ENCODE results near the gene PTGR3. TPM values are rescaled to one million over a fixed set of nuclear protein-coding genes. Genes with fewer than 3 reads are reported as not detected.

The PTGR3 gene
- total RNA-seq, 1 experiment from 2014 or later: 8.2 TPM

- intact Hi-C loops (cut with micrococcal nuclease): no loop called here
- POLR2A ChIA-PET (ENCODE audit: unreplicated experiment): no interaction called here
- Histone ChIP-seq H3K9me3 (ENCODE audit: low read length) (no peaks in the 10 kb centered on the region), H3K9ac (ENCODE audit: low read length) (no peak overlapping the region), H4K20me1 (ENCODE audit: low read length) (no peaks in the 10 kb centered on the region), H3K27me3 (ENCODE audit: low read length) (no peaks in the 10 kb centered on the region), H3F3A (ENCODE audit: low read length, unreplicated experiment) (no peaks in the 10 kb centered on the region), H3K36me3 (ENCODE audit: low read depth, low read length) (no peaks in the 10 kb centered on the region), H2AFZ (ENCODE audit: low read length) (no peak overlapping the region), H3K4me1 (ENCODE audit: insufficient read depth, low read length) (no peaks in the 10 kb centered on the region), H3K4me2 (ENCODE audit: low read length) (no peak overlapping the region), H3K79me2 (ENCODE audit: low read length) (peaks cover 33% of the 10 kb centered on the region), H3K9me2 (replicated peaks; ENCODE audit: low read length) (no peaks in the 10 kb centered on the region), H3K27ac (ENCODE audit: low read length) (no peak overlapping the region), H3K4me3 (ENCODE audit: low read length) (no peak overlapping the region)
- no TSS peak for BruUV-seq (replicated peaks)
- CTCF ChIA-PET: no interaction called here
- no peak for DNase-seq
- no peak for ATAC-seq
- no peak for TF ChIP-seq EZH2phosphoT487 (IDR thresholded peaks at IDR 0.05; ENCODE audit: borderline replicate concordance, low read length)
- no peak for TF ChIP-seq CTCF (conservative IDR thresholded peaks at IDR 0.05; ENCODE audit: low read depth, low read length)
- no peak for TF ChIP-seq EZH2 (IDR thresholded peaks at IDR 0.05; ENCODE audit: low read length, unreplicated experiment)
Measured at GRCh38 chr18:75219745-75220375, 10.9 kb upstream of the PTGR3 start.

DNA sequence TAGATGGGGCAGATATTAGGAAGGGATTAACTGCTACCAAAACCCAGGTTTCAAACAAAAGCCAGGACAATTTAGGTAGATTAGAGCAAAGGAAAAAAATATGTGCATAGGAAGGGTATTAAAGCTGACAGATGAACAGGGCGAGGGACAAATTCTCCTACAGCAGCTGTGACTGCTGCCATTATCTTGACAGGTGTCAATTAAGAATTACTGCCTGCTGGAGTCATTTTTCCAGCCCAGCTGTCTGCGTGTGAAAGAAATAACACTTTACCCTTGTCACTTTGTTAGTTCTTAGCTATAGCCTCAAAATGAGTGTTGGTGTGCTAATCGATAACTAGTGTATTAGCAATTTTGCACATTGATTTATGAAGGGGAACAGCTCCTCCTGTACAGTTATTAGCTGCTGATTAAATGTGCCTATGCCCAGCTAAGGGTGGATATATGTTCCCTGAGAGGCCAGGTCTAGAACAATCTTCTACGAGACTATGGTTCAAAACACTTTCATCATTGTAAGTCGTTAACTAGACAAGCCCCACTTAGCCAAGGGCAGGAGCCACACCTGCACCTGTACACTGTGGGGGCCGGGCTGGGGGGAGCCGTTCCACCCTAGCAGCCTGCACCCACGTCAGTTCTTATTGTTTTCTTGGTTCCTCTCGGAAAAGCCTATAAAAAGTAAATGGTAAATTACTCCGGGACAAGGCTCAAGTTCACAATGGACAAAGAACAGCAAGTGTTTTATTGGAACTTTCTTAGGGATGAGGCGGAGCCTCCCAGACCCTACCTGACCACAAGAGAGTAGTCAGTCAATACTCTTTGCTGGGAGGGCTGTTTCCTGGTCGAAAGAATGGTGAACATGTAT lies 9.4 kb upstream of the PTGR3 start:
- Histone ChIP-seq H3K27me3 (ENCODE audit: low read length) (no peaks in the 10 kb centered on the region), H3K36me3 (ENCODE audit: low read depth, low read length) (no peaks in the 10 kb centered on the region), H3K9me3 (ENCODE audit: low read length) (no peaks in the 10 kb centered on the region), H3K4me3 (ENCODE audit: low read length) (no peak overlapping the region), H4K20me1 (ENCODE audit: low read length) (no peaks in the 10 kb centered on the region), H3K4me1 (ENCODE audit: insufficient read depth, low read length) (peaks cover 9% of the 10 kb centered on the region), H3K27ac (ENCODE audit: low read length) (no peak overlapping the region), H3K9me2 (replicated peaks; ENCODE audit: low read length) (no peaks in the 10 kb centered on the region), H3K79me2 (ENCODE audit: low read length) (peaks cover 44% of the 10 kb centered on the region), H2AFZ (ENCODE audit: low read length) (no peak overlapping the region), H3K9ac (ENCODE audit: low read length) (no peak overlapping the region), H3F3A (ENCODE audit: low read length, unreplicated experiment) (no peaks in the 10 kb centered on the region), H3K4me2 (ENCODE audit: low read length) (no peak overlapping the region)
- intact Hi-C loops (cut with micrococcal nuclease): no loop called here
- DNase-seq (no peak), ATAC-seq (no peak; the same call in 1 of the 2 replicates)
- ChIA-PET CTCF (no interaction called here), POLR2A (ENCODE audit: unreplicated experiment) (no interaction called here)
- no peak for TF ChIP-seq EZH2phosphoT487 (IDR thresholded peaks at IDR 0.05; ENCODE audit: borderline replicate concordance, low read length)
- no peak for TF ChIP-seq EZH2 (IDR thresholded peaks at IDR 0.05; ENCODE audit: low read length, unreplicated experiment)
- TF ChIP-seq CTCF (conservative IDR thresholded peaks at IDR 0.05; ENCODE audit: low read depth, low read length): no peak
- BruUV-seq (replicated peaks): no TSS peak
